ENCODE data around the gene FOXP1. TPM values are rescaled to one million over a fixed set of nuclear protein-coding genes. Genes with fewer than 3 reads are reported as not detected.

The FOXP1 gene
- total RNA-seq, 4 donors from 2014 or later, result 13.2 to 46.6 (median 29.2) TPM

- TF ChIP-seq CTCF (IDR thresholded peaks at IDR 0.05 in 4 of 5, conservative IDR thresholded peaks at IDR 0.05 in 1 of 5) (no peak), POLR2A (IDR thresholded peaks at IDR 0.05) (no peak)
- H3K9me3 ChIP-seq, result no peaks in the 10 kb centered on the region
- H3K27ac ChIP-seq, result no peak overlapping the region
- intact Hi-C loops (cut with DNase I; ENCODE audit: low total_unique reads) (loop anchor here (5.0 to 10.0 kb wide), 5 partner anchors 214 to 1037 kb away; no protein-coding TSS in a partner anchor), in situ Hi-C loops (cut with MboI; ENCODE audit: low sequenced_read_pairs in 4 of 4) (loop anchor here in 2 of 4 donors (10.0 to 25.0 kb wide), 4 partner anchors 452 to 1052 kb away; no protein-coding TSS in a partner anchor)
- ATAC-seq (no peak), DNase-seq (no peak)
- no peaks in the 10 kb centered on the region for H3K27me3 ChIP-seq
- no peaks in the 10 kb centered on the region for H3K36me3 ChIP-seq
- H3K4me3 ChIP-seq, result no peak overlapping the region
- peaks cover 7 to 12% of the 10 kb centered on the region in 2 donors for H3K4me1 ChIP-seq
These were observed 5.6 kb upstream of the FOXP1 start for GRCh38 chr3:71589132-71589531.

- intact Hi-C loops (cut with DNase I; ENCODE audit: low total_unique reads), result loop anchor here (5.0 to 10.0 kb wide), 5 partner anchors 213 to 1036 kb away; no protein-coding TSS in a partner anchor
- Histone ChIP-seq H3K27ac (no peak overlapping the region), H3K27me3 (no peaks in the 10 kb centered on the region), H3K36me3 (no peaks in the 10 kb centered on the region), H3K9me3 (no peaks in the 10 kb centered on the region), H3K4me1 (peaks cover 7 to 12% of the 10 kb centered on the region in 2 donors), H3K4me3 (no peak overlapping the region)
- in situ Hi-C loops (cut with MboI; ENCODE audit: low sequenced_read_pairs in 4 of 4), result loop anchor here in 2 of 4 donors (10.0 to 25.0 kb wide), 4 partner anchors 451 to 1051 kb away; no protein-coding TSS in a partner anchor
- ATAC-seq, result no peak
- DNase-seq, result no peak
- no peak for TF ChIP-seq POLR2A (IDR thresholded peaks at IDR 0.05)
- no peak for TF ChIP-seq CTCF (IDR thresholded peaks at IDR 0.05 in 4 of 5, conservative IDR thresholded peaks at IDR 0.05 in 1 of 5)
These were observed 4.4 kb upstream of the FOXP1 start for GRCh38 chr3:71587958-71588357.

GRCh38 chr3:71586810-71587242, 3.3 kb upstream of the FOXP1 start:
- intact Hi-C loops (cut with DNase I; ENCODE audit: low total_unique reads), result loop anchor here (5.0 to 10.0 kb wide), 5 partner anchors 212 to 1035 kb away; no protein-coding TSS in a partner anchor
- in situ Hi-C loops (cut with MboI; ENCODE audit: low sequenced_read_pairs in 4 of 4), result loop anchor here in 2 of 4 donors (10.0 to 25.0 kb wide), 4 partner anchors 450 to 1050 kb away; no protein-coding TSS in a partner anchor
- H3K27ac ChIP-seq, result no peak overlapping the region
- H3K36me3 ChIP-seq, result no peaks in the 10 kb centered on the region
- peaks cover 7 to 12% of the 10 kb centered on the region in 2 donors for H3K4me1 ChIP-seq
- ATAC-seq (no peak), DNase-seq (no peak)
- H3K4me3 ChIP-seq, result no peak overlapping the region
- H3K27me3 ChIP-seq, result no peaks in the 10 kb centered on the region
- no peaks in the 10 kb centered on the region for H3K9me3 ChIP-seq
- TF ChIP-seq CTCF (IDR thresholded peaks at IDR 0.05 in 4 of 5, conservative IDR thresholded peaks at IDR 0.05 in 1 of 5) (peak in 1 of 5 experiments; percentile 4), POLR2A (IDR thresholded peaks at IDR 0.05) (no peak)

GRCh38 chr3:71585887-71586809, 2.6 kb upstream of the FOXP1 start:
- in situ Hi-C loops (cut with MboI; ENCODE audit: low sequenced_read_pairs in 4 of 4), result loop anchor here in 2 of 4 donors (10.0 to 25.0 kb wide), 4 partner anchors 449 to 1049 kb away; no protein-coding TSS in a partner anchor
- TF ChIP-seq CTCF (IDR thresholded peaks at IDR 0.05 in 4 of 5, conservative IDR thresholded peaks at IDR 0.05 in 1 of 5) (peak; percentile 36 to 84 (median 74)), POLR2A (IDR thresholded peaks at IDR 0.05) (no peak)

More at GRCh38 chr3:71585887-71586809, 2.6 kb upstream of the FOXP1 start:
- Histone ChIP-seq H3K27ac (peak overlapping the region; percentile 92 to 94 (median 93)), H3K36me3 (no peaks in the 10 kb centered on the region), H3K4me1 (peaks cover 9 to 12% of the 10 kb centered on the region in 2 donors), H3K4me3 (no peak overlapping the region), H3K9me3 (no peaks in the 10 kb centered on the region), H3K27me3 (no peaks in the 10 kb centered on the region)
- intact Hi-C loops (cut with DNase I; ENCODE audit: low total_unique reads), result loop anchor here (2.0 to 10.0 kb wide), 7 partner anchors 211 to 1034 kb away; no protein-coding TSS in a partner anchor
- DNase-seq (no peak), ATAC-seq (no peak)
